Cardiac fibroblast (primary cell): ENCODE measurements around the gene CST9L.

Experiments used
- DNase-seq, 2 donors: peaks; one replicate each; pipeline versions ENCODE4 v3.0.0 to v3.0.0-alpha.2; 2010; ENCODE audit warnings: low read depth in 2 of 2
- H3K4me3 ChIP-seq, 2 donors: replicated peaks in 1 of 2; 1 replicate in 1 of 2; 2 replicates in 1 of 2; pipeline ENCODE4 v1.5.1; 2011; ENCODE audit warnings: low read depth in 2 of 2, low read length in 2 of 2, mild to moderate bottlenecking in 2 of 2, moderate library complexity in 1 of 2
- TF ChIP-seq, protein P1 (sequence below): IDR thresholded peaks from one replicate; pipeline ENCODE4 v1.5.1; 2011; ENCODE audit warnings: low read depth, mild to moderate bottlenecking, low read length, inconsistent platforms

CST9L gene

DNA sequence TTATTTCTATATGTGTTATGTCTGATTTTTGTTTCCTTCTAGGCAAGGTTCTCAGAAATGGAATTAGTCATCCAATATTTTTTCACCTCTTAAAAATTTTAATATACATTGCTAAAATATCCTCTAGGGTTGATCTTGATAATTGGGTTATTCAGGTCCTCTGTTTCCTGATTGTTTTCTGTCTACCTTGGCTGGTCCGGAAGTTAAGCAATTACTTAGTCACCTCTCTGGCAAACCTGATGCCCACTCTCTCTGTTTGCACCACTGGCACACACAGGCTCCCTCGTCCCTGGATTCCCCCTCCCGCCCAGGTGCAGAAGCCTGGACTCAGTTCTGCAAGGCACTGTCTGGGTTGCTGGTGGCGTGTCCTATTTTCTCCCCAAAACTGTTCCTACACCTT, 27.7 kb downstream of the CST9L start:
- TF ChIP-seq, protein P1, sequence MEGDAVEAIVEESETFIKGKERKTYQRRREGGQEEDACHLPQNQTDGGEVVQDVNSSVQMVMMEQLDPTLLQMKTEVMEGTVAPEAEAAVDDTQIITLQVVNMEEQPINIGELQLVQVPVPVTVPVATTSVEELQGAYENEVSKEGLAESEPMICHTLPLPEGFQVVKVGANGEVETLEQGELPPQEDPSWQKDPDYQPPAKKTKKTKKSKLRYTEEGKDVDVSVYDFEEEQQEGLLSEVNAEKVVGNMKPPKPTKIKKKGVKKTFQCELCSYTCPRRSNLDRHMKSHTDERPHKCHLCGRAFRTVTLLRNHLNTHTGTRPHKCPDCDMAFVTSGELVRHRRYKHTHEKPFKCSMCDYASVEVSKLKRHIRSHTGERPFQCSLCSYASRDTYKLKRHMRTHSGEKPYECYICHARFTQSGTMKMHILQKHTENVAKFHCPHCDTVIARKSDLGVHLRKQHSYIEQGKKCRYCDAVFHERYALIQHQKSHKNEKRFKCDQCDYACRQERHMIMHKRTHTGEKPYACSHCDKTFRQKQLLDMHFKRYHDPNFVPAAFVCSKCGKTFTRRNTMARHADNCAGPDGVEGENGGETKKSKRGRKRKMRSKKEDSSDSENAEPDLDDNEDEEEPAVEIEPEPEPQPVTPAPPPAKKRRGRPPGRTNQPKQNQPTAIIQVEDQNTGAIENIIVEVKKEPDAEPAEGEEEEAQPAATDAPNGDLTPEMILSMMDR: no peak
- no peak overlapping the region for H3K4me3 ChIP-seq

DNA sequence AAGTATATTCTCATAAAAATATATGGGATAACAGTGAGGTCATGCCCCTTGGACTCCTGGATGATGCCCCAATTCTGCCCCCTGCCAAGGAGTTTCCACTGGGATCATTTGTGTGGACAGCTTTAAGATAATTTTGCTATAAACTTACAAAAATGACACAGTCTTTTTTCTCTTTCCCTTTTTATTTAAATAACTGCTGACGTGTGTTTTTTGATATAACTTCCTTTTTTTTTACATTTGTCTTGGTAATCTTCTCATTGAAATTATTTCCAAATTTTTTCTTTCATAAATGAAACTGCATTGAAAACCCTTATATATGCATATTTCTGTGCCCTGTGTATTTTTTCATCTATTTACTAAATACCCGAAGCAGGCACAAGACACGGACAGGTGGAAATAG, 31.3 kb downstream of the CST9L start:
- TF ChIP-seq, protein P1: no peak
- H3K4me3 ChIP-seq: no peak overlapping the region
- no peak for DNase-seq

More for the DNA sequence above, 27.7 kb downstream of the CST9L start:
- DNase-seq: no peak

DNA sequence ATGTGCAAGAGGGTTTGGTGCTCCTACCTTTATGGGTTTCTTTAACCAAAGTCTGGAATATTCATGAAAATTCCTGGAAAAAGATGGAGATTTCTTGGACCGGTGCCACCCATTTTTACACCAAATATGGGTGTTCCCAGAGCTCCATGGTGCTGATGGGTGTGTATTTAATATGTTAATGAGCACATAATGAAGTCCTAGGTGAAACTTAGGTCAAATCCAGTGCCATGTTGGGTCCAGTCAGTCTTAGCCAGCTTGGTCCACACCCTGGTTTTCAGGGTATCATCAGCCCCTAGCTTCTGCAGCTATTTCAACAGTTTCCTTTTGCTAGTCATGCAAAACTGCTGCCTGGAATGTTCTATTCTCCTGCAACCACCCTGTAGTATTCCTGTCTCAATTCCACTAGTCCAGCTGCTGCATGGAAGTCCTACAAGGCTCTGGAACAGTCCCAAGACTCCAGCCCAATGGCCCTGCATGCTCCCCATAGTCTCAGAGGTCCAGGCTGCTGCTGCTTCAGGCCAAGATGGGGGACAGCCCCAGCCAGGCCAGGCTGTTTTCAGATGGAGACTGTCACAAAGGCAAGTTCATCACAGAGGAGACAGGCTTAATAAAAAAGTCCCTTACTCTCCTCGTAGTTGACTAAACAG, 31.8 kb downstream of the CST9L start:
- no peak overlapping the region for H3K4me3 ChIP-seq
- no peak for DNase-seq
- TF ChIP-seq, protein P1: no peak

DNA sequence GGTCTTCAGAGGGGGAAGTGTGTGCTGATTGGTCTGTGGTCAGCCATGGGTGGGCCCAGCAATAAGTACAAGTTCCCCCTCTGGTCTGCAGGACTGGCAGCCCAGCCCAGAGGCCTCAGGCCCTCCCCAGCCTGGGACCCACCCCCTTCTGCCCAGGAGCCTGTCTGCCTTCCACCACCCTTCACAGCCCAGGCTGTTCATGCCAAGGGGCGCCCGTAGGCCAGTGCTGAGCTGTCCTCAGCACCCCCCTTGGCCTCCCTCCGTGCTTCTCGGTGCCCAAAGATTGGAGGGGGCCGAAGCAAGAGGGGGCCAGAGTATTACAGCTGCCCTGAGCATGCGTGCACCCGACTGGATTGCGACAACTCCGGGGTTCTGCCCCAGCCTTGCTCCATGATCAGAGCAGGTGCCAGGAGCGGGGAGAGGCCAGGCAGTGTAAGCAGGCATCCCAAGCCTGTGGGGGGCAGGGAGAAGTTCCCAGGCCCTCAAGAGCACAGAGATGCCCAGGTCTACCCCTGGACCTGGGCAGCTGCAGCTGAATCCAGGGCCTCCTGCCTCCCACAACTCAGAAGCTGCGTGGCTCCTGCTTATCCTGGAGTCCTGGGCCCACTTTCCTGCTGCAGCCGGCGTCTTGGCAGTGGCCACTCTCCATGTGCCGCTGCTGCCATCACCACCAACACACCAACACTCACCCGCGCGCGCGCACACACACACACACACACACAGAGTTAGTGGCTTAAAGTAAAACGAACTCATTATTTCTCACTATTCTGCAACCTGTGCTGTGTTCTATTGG, 33.3 kb downstream of the CST9L start:
- TF ChIP-seq, protein P1: no peak
- no peak for DNase-seq
- no peak overlapping the region for H3K4me3 ChIP-seq

DNA sequence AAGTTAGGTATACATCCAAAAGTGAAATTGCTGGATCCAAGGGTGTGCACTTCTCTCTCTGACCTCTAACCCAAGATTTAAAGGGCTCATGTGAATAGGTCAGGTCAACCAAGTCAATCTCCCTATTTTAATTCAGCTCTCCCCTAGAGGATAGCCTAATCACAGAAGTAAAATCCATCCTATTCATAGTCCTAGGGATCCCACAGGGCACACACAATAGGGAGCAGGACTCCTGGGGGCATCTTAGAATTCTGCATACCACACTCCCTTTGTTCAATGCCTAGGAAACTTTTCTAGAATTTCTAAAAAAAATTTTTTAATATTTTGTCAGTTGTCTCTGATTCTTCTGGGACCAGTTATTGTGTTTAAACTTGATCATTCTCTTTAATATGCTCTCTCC, 35.1 kb downstream of the CST9L start:
- TF ChIP-seq, protein P1: no peak
- no peak overlapping the region for H3K4me3 ChIP-seq
- no peak for DNase-seq

DNA sequence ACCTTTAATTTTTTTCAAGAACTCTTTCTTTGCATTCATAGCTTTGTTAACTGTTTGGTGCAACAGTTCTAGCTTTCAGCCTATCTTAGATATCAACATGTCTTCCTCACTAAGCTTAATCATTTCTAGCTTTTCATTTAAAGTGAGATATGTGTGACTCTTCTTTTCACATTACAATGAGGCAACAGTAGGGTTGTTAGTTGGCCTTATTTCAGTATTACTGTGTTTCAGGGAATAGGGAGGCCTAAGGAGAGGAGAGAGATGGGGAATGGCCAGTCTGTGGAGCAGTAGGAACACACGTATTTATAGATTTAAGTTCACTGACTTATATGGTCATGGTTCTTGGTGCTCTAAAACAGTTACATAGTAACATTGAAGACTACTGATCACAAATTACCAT, 35.8 kb downstream of the CST9L start:
- no peak overlapping the region for H3K4me3 ChIP-seq
- DNase-seq: no peak
- TF ChIP-seq, protein P1: no peak
